Tibial nerve (tissue), 4 donors: Measurements from ENCODE around the gene CRB2. TPM values are rescaled to one million over a fixed set of nuclear protein-coding genes. Genes with fewer than 3 reads are reported as not detected.

Experiments
- DNase-seq, 2 donors: peaks; one replicate each; pipeline ENCODE4 v3.0.0-alpha.2; 2019; ENCODE audit warnings: low spot score in 2 of 2
- H3K27ac ChIP-seq, 4 donors: fragments of 200-600 bp; sonication (generic) in 3 of 4; one replicate each; pipeline ENCODE4 v1.5.1; 2017 to 2019; ENCODE audit warnings: mild to moderate bottlenecking in 1 of 4
- H3K27me3 ChIP-seq, 2 donors: fragments of 200-600 bp; sonication (generic) in 1 of 2; one replicate each; pipeline versions ENCODE4 v1.5.1 to v1.6.0; 2017 to 2019
- H3K36me3 ChIP-seq, 3 donors: fragments of 200-600 bp; sonication (generic); one replicate each; pipeline ENCODE4 v1.5.1; 2018 to 2019
- H3K4me1 ChIP-seq, 4 donors: fragments of 200-600 bp; sonication (generic) in 3 of 4; one replicate each; pipeline ENCODE4 v1.5.1; 2017 to 2019
- H3K4me3 ChIP-seq, 4 donors: fragments of 200-600 bp; sonication (generic) in 3 of 4; one replicate each; pipeline ENCODE4 v1.5.1; 2017 to 2019; ENCODE audit warnings: mild to moderate bottlenecking in 1 of 4, moderate library complexity in 1 of 4
- H3K9me3 ChIP-seq, 4 donors: fragments of 200-600 bp; sonication (generic) in 3 of 4; one replicate each; pipeline ENCODE4 v1.5.1; 2017 to 2019
- EP300 ChIP-seq, 2 donors: sonication (generic); formaldehyde crosslinking; IDR thresholded peaks; one replicate each; pipeline ENCODE4 v1.6.1; 2017; ENCODE audit warnings: antibody characterized with exemption in 2 of 2, mild to moderate bottlenecking in 1 of 2
- POLR2A ChIP-seq, 2 donors: fragments of 450-650 bp; IDR thresholded peaks; one replicate each; pipeline ENCODE4 v1.6.1; 2017; ENCODE audit warnings: antibody characterized with exemption in 2 of 2, mild to moderate bottlenecking in 2 of 2, moderate library complexity in 2 of 2
- WGBS, 2 donors: methylation state at CpG; one replicate each; pipeline ENCODE4 v1.1.5; 2018; 5-methylcytosine and 5-hydroxymethylcytosine counted together
- total RNA-seq, 4 donors: library from RNA; depleted of rRNA; stranded (reverse); fragments of >200 nt; gene quantifications; one replicate each; pipeline ENCODE4 v1.1.0, GENCODE V29; 2016
- TF ChIP-seq, protein P1 (sequence below), 5 experiments: fragments of 200-600 bp in 3 of 5; fragments of 450-650 bp in 2 of 5; sonication (generic) in 3 of 5; IDR thresholded peaks; one replicate each; pipeline ENCODE4 v1.5.1; 2016 to 2019; ENCODE audit warnings: antibody characterized with exemption in 5 of 5, mild to moderate bottlenecking in 3 of 5, moderate library complexity in 2 of 5

The CRB2 gene
- total RNA-seq: under 1 TPM in 2 of 4 donors, not detected in 2; under 0.01 to 0.44 TPM

GRCh38 chr9:123355761-123356431 is at the start of gene CRB2:
CRB2 (plus strand) TSS chr9:123356197; CDS start chr9:123356261, 64 bp downstream.
- Histone ChIP-seq H3K4me3 (no peak within 1 kb of the TSS), H3K36me3 (no peaks in the 10 kb centered on the region), H3K4me1 (peaks cover 0 to 36% (median 3%) of the 10 kb centered on the region in 4 donors), H3K27ac (no peak within 1 kb of the TSS), H3K27me3 (peaks cover 0 to 34% of the 10 kb centered on the region in 2 donors), H3K9me3 (no peaks in the 10 kb centered on the region)
- WGBS, 2 donors: 58 to 61% methylated on average over 6 to 17 of the region's 17 CpGs
- TF ChIP-seq EP300 (IDR thresholded peaks at IDR 0.05) (no peak), POLR2A (IDR thresholded peaks at IDR 0.05) (no peak)
- TF ChIP-seq, protein P1, sequence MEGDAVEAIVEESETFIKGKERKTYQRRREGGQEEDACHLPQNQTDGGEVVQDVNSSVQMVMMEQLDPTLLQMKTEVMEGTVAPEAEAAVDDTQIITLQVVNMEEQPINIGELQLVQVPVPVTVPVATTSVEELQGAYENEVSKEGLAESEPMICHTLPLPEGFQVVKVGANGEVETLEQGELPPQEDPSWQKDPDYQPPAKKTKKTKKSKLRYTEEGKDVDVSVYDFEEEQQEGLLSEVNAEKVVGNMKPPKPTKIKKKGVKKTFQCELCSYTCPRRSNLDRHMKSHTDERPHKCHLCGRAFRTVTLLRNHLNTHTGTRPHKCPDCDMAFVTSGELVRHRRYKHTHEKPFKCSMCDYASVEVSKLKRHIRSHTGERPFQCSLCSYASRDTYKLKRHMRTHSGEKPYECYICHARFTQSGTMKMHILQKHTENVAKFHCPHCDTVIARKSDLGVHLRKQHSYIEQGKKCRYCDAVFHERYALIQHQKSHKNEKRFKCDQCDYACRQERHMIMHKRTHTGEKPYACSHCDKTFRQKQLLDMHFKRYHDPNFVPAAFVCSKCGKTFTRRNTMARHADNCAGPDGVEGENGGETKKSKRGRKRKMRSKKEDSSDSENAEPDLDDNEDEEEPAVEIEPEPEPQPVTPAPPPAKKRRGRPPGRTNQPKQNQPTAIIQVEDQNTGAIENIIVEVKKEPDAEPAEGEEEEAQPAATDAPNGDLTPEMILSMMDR (IDR thresholded peaks at IDR 0.05): no peak
- DNase-seq: no peak

DNA sequence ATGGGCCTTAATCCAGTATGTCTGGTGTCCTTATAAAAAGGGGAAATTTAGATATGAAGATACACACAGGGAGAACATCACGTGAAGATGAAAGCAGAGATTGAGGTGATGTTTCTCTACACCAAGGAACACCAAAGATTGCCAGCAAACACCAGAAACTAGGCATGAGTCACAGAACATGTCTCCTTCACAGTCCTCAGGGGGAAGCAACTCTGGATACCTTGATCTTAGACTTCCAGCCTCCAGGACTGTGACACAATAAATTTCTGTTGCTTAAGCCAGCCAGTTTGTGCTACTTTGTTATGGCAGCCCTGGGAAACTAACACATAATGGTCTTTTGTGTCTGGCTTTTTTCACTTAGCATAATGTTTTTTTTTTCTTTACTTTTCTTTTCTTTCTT is 46.4 kb upstream of the CRB2 start:
- no peaks in the 10 kb centered on the region for H3K9me3 ChIP-seq
- 82 to 86% methylated on average over 1 of the region's 1 CpG for WGBS, 2 donors

DNA sequence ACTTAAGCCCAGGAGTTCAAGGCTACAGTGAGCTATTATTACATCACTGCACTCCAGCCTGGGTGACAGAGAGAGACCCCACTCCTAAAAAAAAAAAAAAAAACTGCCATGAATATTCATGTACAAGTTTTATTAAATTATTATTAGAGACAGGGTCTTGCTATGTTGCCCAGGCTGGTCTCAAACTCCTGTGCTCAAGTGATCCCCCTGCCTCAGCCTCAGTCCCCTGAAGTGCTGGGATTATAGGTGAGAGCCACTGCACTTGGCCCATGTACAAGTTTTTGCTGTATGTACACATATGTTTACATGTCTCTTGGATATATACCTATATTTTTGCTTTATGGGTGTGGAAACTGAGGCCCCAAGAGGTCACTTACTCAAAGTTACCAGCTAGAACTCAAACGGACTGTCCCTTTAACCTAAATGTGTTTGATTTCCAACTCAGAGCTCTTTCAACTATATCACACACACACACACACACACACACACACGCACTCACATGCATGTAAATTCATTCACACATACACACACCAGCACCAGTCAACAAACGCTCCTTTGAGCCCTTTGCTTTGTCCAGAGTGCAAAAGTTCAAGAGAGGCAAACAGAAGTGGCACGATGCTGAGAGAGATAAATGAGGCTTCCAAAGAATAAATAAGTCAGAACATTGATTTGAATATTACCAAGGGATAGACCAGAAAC is 45.3 kb upstream of the CRB2 start:
- no peak for DNase-seq
- WGBS, 2 donors: 36 to 46% methylated on average over 4 of the region's 4 CpGs
- Histone ChIP-seq H3K27ac (no peak overlapping the region), H3K9me3 (no peaks in the 10 kb centered on the region), H3K27me3 (no peaks in the 10 kb centered on the region), H3K4me3 (no peak overlapping the region), H3K36me3 (no peaks in the 10 kb centered on the region), H3K4me1 (peaks cover 0 to 5% (median 0%) of the 10 kb centered on the region in 4 donors)
- no peak for TF ChIP-seq EP300 (IDR thresholded peaks at IDR 0.05)
- no peak for TF ChIP-seq POLR2A (IDR thresholded peaks at IDR 0.05)
- TF ChIP-seq, protein P1 (IDR thresholded peaks at IDR 0.05): no peak

More for the DNA sequence above, 46.4 kb upstream of the CRB2 start:
- DNase-seq: no peak
- no peaks in the 10 kb centered on the region for H3K27me3 ChIP-seq
- no peaks in the 10 kb centered on the region for H3K36me3 ChIP-seq
- H3K27ac ChIP-seq: no peak overlapping the region
- peaks cover 0 to 5% (median 0%) of the 10 kb centered on the region in 4 donors for H3K4me1 ChIP-seq
- no peak overlapping the region for H3K4me3 ChIP-seq
- TF ChIP-seq EP300 (IDR thresholded peaks at IDR 0.05) (no peak), POLR2A (IDR thresholded peaks at IDR 0.05) (no peak)
- TF ChIP-seq, protein P1 (IDR thresholded peaks at IDR 0.05): no peak

- Histone ChIP-seq H3K27ac (no peak overlapping the region), H3K36me3 (no peaks in the 10 kb centered on the region), H3K4me3 (no peak overlapping the region), H3K9me3 (no peaks in the 10 kb centered on the region), H3K27me3 (no peaks in the 10 kb centered on the region), H3K4me1 (peaks cover 0 to 5% (median 0%) of the 10 kb centered on the region in 4 donors)
- 46 to 47% methylated on average over 9 of the region's 9 CpGs for WGBS, 2 donors
- DNase-seq: no peak
- TF ChIP-seq POLR2A (IDR thresholded peaks at IDR 0.05): no peak
- no peak for TF ChIP-seq EP300 (IDR thresholded peaks at IDR 0.05)
- TF ChIP-seq, protein P1 (IDR thresholded peaks at IDR 0.05): no peak
Observed at GRCh38 chr9:123311250-123311752, 44.7 kb upstream of the CRB2 start.
